ENCODE measurements around the gene ESRRG.

- no peak for TF ChIP-seq CTCF (IDR thresholded peaks at IDR 0.05; ENCODE audit: poor library complexity, severe bottlenecking)
- TF ChIP-seq REST (IDR thresholded peaks at IDR 0.05; ENCODE audit: borderline replicate concordance), result no peak
- TF ChIP-seq MXI1 (conservative IDR thresholded peaks at IDR 0.05; ENCODE audit: poor library complexity, severe bottlenecking), result no peak
Measured at GRCh38 chr1:216576234-216576937, 146.8 kb downstream of the ESRRG start.
